Measurements from ENCODE around the gene EIF4H. TPM values are rescaled to one million over a fixed set of nuclear protein-coding genes. Genes with fewer than 3 reads are reported as not detected.

The EIF4H gene
- total RNA-seq, 1 experiment from 2014 or later, result 318 TPM

GRCh38 chr7:74141705-74142104 lies 32.5 kb upstream of the EIF4H start:
- Histone ChIP-seq H3K9me3 (ENCODE audit: control insufficient read depth, insufficient read depth, low read depth, low read length) (no peaks in the 10 kb centered on the region), H3K36me3 (ENCODE audit: control insufficient read depth, insufficient read depth, low read length) (no peaks in the 10 kb centered on the region), H3K27me3 (ENCODE audit: control insufficient read depth, insufficient read depth, low read length) (no peaks in the 10 kb centered on the region), H3K27ac (ENCODE audit: low read length) (no peak overlapping the region), H3K4me3 (ENCODE audit: low read depth in 2 of 2, low read length in 2 of 2) (no peak overlapping the region), H3K4me1 (ENCODE audit: control insufficient read depth, insufficient read depth, low read length) (no peaks in the 10 kb centered on the region)
- in situ Hi-C loops (cut with HindIII; ENCODE audit: low pct_unique_long_range_greater_than_20kb, low sequenced_read_pairs), result no loop called here
- POLR2A ChIA-PET, result no interaction called here
- TF ChIP-seq POLR2AphosphoS5 (IDR thresholded peaks at IDR 0.05; ENCODE audit: low read depth, low read length) (no peak), TCF7L2 (IDR thresholded peaks at IDR 0.05; ENCODE audit: low read depth, low read length) (no peak), REST (IDR thresholded peaks at IDR 0.05; ENCODE audit: insufficient read depth in 1 of 2, low read depth in 2 of 2, low read length in 1 of 2) (no peak), SIN3A (IDR thresholded peaks at IDR 0.05; ENCODE audit: borderline replicate concordance, insufficient read depth, low read depth, low read length) (no peak), CTCF (IDR thresholded peaks at IDR 0.05) (no peak)
- no TSS peak for BruUV-seq (replicated peaks)
- CTCF ChIA-PET, result interaction anchor here (0.5 to 0.7 kb wide), 5 partner anchors 8 to 116 kb away, joined by 3 to 8 read pairs (median 5); no protein-coding TSS in a partner anchor
- no peak for DNase-seq (ENCODE audit: low read depth, low spot score)
- no peak for ATAC-seq
- intact Hi-C loops (cut with micrococcal nuclease; ENCODE audit: unreplicated experiment), result no loop called here

GRCh38 chr7:74143383-74143782 lies 30.8 kb upstream of the EIF4H start:
- ATAC-seq (no peak; the same call in 1 of the 2 replicates), DNase-seq (ENCODE audit: low read depth, low spot score) (no peak)
- POLR2A ChIA-PET, result no interaction called here
- CTCF ChIA-PET, result no interaction called here
- in situ Hi-C loops (cut with HindIII; ENCODE audit: low pct_unique_long_range_greater_than_20kb, low sequenced_read_pairs) (no loop called here), intact Hi-C loops (cut with micrococcal nuclease; ENCODE audit: unreplicated experiment) (no loop called here)
- no TSS peak for BruUV-seq (replicated peaks)
- no peaks in the 10 kb centered on the region for H3K27me3 ChIP-seq (ENCODE audit: control insufficient read depth, insufficient read depth, low read length)
- no peaks in the 10 kb centered on the region for H3K36me3 ChIP-seq (ENCODE audit: control insufficient read depth, insufficient read depth, low read length)
- no peaks in the 10 kb centered on the region for H3K9me3 ChIP-seq (ENCODE audit: control insufficient read depth, insufficient read depth, low read depth, low read length)
- H3K27ac ChIP-seq (ENCODE audit: low read length), result no peak overlapping the region
- TF ChIP-seq SIN3A (IDR thresholded peaks at IDR 0.05; ENCODE audit: borderline replicate concordance, insufficient read depth, low read depth, low read length) (no peak), CTCF (IDR thresholded peaks at IDR 0.05) (no peak), POLR2AphosphoS5 (IDR thresholded peaks at IDR 0.05; ENCODE audit: low read depth, low read length) (no peak), TCF7L2 (IDR thresholded peaks at IDR 0.05; ENCODE audit: low read depth, low read length) (no peak), REST (IDR thresholded peaks at IDR 0.05; ENCODE audit: insufficient read depth in 1 of 2, low read depth in 2 of 2, low read length in 1 of 2) (no peak)
- no peaks in the 10 kb centered on the region for H3K4me1 ChIP-seq (ENCODE audit: control insufficient read depth, insufficient read depth, low read length)
- H3K4me3 ChIP-seq (ENCODE audit: low read depth in 2 of 2, low read length in 2 of 2), result no peak overlapping the region

Measured in Panc1 (cell line).